ENCODE results near the gene KCTD2.

Gene KCTD2

DNA sequence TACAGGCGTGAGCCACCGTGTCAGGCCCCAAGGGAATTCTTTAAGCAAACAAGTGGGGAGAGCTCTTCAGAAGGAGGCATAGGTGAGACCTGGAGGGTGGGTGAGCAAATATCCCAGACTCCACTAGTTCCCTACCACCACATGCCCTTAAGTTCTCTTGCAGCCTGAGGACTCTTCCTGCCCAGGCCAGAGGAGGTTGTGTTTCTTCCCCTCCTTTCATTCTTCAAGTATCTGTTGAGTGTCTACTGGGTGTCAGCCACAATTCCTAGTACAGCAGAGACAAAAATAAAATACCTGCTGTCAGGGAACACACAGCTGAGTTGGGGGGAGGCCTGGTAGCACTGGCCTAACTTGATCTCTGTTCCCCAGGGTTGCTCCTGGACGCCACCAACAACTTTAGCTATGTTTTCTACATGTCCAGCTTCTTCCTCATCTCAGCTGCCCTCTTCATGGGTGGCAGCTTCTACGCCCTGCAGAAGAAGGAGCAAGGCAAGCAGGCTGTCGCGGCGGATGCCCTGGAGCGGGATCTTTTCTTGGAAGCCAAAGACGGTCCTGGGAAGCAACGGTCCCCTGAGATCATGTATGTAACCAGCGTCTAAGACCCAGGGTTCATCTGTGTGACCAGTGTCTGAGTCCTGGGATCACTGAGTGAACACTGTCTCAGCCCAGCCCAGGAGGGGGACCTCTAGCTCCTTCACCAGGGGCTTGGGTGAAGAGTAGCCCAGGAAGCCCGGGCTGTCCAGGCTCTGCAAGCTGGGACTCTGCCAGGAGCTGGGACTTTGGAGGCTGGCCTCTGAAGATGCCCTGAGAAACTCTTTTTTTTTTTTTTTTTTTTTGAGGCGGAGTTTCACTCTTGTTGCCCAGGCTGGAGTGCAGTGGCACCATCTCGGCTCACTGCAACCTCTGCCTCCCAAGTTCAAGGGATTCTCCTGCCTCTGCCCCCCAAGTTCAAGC, 56.9 kb downstream of the KCTD2 start:
- DNase-seq, result no peak

- DNase-seq, result peak; percentile 92
Measured at GRCh38 chr17:75105126-75106080, 58.4 kb downstream of the KCTD2 start.

DNA sequence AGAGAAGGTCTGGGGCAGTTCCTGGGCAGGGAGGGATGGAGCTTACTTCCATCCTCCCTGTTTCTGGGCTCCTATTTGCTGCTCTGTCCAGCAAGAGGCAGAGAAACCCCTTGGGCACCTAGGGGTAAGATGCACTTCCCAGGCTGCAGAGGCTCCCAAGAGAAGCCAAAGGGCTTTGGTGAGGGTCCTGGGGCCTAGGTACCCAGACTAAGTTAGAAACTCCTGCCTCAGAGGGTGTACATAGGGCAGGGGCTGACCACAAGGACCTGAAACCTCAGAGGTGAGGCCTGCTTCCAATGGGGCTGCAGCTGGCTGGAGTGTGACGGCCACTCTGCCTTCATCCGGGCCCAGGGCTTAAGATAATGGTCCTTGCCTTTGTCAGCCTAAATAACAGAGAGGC, 61.2 kb downstream of the KCTD2 start:
- no peak for DNase-seq

DNA sequence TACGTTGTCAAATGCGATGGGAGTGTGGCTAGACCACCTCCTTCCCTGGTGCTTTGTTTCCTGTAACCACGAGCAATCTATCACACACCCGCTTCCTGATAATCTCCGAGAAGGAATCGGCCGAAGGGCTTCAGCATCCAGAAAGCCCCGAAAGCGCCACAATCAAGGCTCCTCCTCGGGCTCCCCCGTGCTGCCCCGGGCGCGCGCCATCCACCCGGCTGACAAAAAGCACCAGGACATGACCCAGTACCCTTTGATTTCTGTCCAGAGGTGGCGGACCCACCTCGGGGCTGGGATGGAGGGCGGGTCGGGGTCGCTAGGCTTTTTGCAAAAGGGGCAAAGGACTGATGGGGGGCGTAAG, 62.0 kb downstream of the KCTD2 start:
- no peak for DNase-seq

- peak; percentile 94 for DNase-seq
Measured at GRCh38 chr17:75109407-75110233, 62.6 kb downstream of the KCTD2 start, which contains the start of gene ARMC7. TSS of gene ARMC7 (plus strand) at chr17:75109969. CDS start at chr17:75110289, 320 bp downstream.

DNA sequence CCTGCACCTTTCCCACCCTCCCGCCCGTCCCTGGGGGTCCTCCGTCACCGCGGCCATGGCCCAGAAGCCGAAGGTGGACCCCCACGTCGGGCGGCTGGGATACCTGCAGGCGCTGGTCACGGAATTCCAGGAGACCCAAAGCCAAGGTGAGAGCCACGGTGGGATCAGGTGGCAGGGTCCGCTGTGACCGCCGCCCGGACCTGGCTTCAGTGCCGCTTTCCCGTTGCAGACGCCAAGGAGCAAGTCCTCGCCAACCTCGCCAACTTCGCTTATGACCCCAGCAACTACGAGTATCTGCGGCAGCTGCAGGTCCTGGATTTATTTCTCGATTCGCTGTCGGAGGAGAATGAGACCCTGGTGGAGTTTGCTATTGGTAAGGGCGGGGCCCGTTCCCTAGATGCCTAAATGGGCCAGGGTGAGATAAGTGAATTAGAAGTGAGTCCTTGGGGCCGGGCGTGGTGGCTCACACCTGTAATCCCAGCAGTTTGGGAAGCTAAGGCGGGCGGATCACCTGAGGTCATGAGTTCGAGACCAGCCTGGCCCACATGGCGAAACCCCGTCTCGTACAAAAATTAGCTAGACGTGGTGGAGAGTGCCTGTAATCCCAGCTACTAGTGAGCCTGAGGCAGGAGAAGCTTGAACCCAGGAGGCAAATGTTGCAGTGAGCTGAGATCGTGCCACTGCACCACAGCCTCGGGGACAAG, 63.4 kb downstream of the KCTD2 start:
- peak; percentile 63 for DNase-seq

DNA sequence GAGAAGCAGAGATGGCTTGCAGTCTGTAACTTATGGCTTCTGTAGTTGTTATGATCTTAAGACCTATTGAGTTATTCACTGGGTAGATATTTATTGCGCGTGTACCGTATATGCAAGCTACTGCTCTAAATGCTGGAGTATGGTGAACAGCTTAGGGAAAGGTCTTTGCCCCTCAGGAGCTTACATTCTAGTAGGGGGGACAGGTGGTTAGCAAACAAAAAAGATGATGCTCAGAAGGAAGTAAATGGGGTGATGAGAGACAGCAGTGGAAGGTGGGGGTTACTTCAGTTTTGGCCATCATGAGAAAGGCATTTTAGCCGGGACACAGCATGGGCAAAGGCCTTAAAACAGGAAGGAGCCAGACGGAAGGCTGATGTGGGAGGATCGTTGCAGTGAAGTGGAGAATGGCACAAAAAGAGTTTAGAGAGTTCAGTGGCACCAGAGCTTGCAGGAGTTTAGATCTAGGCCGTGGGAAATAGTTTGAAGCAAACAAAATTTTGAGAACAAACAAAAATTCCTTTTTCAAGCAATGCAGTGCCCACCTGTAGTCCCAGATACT, 64.8 kb downstream of the KCTD2 start:
- DNase-seq, result no peak

- peak; percentile 93 for DNase-seq
Measured at GRCh38 chr17:75113798-75114551, 67.0 kb downstream of the KCTD2 start.

GRCh38 chr17:75114552-75115314, 67.7 kb downstream of the KCTD2 start:
- DNase-seq, result no peak

Data from NCI-H82 (cell line).